Measurements from ENCODE around the gene RAD51B. TPM values are rescaled to one million over a fixed set of nuclear protein-coding genes. Genes with fewer than 3 reads are reported as not detected.
A peak's percentile ranks its signal among the peaks of the same experiment; 100 is the strongest.

Gene RAD51B
- total RNA-seq, 1 experiment from 2014 or later: 14.2 TPM

GRCh38 chr14:68160779-68161546 is 341.4 kb downstream of the RAD51B start:
- Mint-ChIP-seq H3K4me3 (no peak overlapping the region), H3K27me3 (ENCODE audit: low read depth) (no peaks in the 10 kb centered on the region), H3K9me3 (no peaks in the 10 kb centered on the region), H3K36me3 (no peaks in the 10 kb centered on the region), H3K27ac (peak overlapping the region; percentile 38; the same call in 1 of the 2 replicates), H3K4me1 (peaks cover 27% of the 10 kb centered on the region)
- ATAC-seq (peak; percentile 36; the same call in 1 of the 2 replicates), DNase-seq (ENCODE audit: low spot score) (no peak)
- TF ChIP-seq USF2 (CRISPR knock-in tag; IDR thresholded peaks at IDR 0.05) (0 out of 2 replicates have a peak, but pooled peaks have one; percentile 9), FOXP1 (CRISPR knock-in tag; IDR thresholded peaks at IDR 0.05; ENCODE audit: borderline replicate concordance) (no peak)
- POLR2A ChIA-PET: no interaction called here
- CTCF ChIA-PET: no interaction called here

GRCh38 chr14:68162887-68163286 is 343.3 kb downstream of the RAD51B start:
- no peak for TF ChIP-seq PRRX2 (CRISPR knock-in tag; IDR thresholded peaks at IDR 0.05)
- TF ChIP-seq MXD4 (CRISPR knock-in tag; IDR thresholded peaks at IDR 0.05; ENCODE audit: borderline replicate concordance): no peak
- TF ChIP-seq ZNF138 (CRISPR knock-in tag; conservative IDR thresholded peaks at IDR 0.05): no peak
- TF ChIP-seq ZNF423 (CRISPR knock-in tag; IDR thresholded peaks at IDR 0.05): no peak
- TF ChIP-seq FOXP1 (CRISPR knock-in tag; IDR thresholded peaks at IDR 0.05; ENCODE audit: borderline replicate concordance): no peak
- TF ChIP-seq OVOL2 (CRISPR knock-in tag; IDR thresholded peaks at IDR 0.05; ENCODE audit: borderline replicate concordance): no peak
- TF ChIP-seq ZNF512 (CRISPR knock-in tag; IDR thresholded peaks at IDR 0.05; ENCODE audit: borderline replicate concordance): no peak
- TF ChIP-seq ZNF219 (CRISPR knock-in tag; IDR thresholded peaks at IDR 0.05; ENCODE audit: borderline replicate concordance): no peak
- no peak for TF ChIP-seq NR1H2 (CRISPR knock-in tag; IDR thresholded peaks at IDR 0.05)
- no peak for TF ChIP-seq SMAD3 (CRISPR knock-in tag; IDR thresholded peaks at IDR 0.05; ENCODE audit: borderline replicate concordance)
- TF ChIP-seq NFYB (CRISPR knock-in tag; conservative IDR thresholded peaks at IDR 0.05; ENCODE audit: low read depth): no peak
- TF ChIP-seq TCF7 (CRISPR knock-in tag; IDR thresholded peaks at IDR 0.05; ENCODE audit: low read depth): no peak
- TF ChIP-seq CBFB (CRISPR knock-in tag; IDR thresholded peaks at IDR 0.05; ENCODE audit: low read depth): no peak
- ATAC-seq: no peak
- Mint-ChIP-seq H3K27ac (no peak overlapping the region), H3K4me3 (no peak overlapping the region), H3K4me1 (peaks cover 26% of the 10 kb centered on the region), H3K27me3 (ENCODE audit: low read depth) (no peaks in the 10 kb centered on the region), H3K9me3 (no peaks in the 10 kb centered on the region), H3K36me3 (no peaks in the 10 kb centered on the region)
- CTCF ChIA-PET: no interaction called here
- POLR2A ChIA-PET: no interaction called here
- DNase-seq (ENCODE audit: low spot score): no peak

- DNase-seq (ENCODE audit: low spot score): no peak
- ATAC-seq: no peak
- Mint-ChIP-seq H3K36me3 (no peaks in the 10 kb centered on the region), H3K4me3 (no peak overlapping the region), H3K27ac (peak overlapping the region; percentile 24; the same call in 1 of the 2 replicates), H3K4me1 (peaks cover 25% of the 10 kb centered on the region), H3K27me3 (ENCODE audit: low read depth) (no peaks in the 10 kb centered on the region), H3K9me3 (no peaks in the 10 kb centered on the region)
- POLR2A ChIA-PET: no interaction called here
- CTCF ChIA-PET: no interaction called here
- TF ChIP-seq RORB (CRISPR knock-in tag; IDR thresholded peaks at IDR 0.05) (no peak), E2F4 (CRISPR knock-in tag; IDR thresholded peaks at IDR 0.05; ENCODE audit: borderline replicate concordance, low read depth) (no peak), ESRRA (CRISPR knock-in tag; IDR thresholded peaks at IDR 0.05; ENCODE audit: borderline replicate concordance) (no peak), ZNF532 (CRISPR knock-in tag; IDR thresholded peaks at IDR 0.05; ENCODE audit: borderline replicate concordance) (no peak), ATF1 (CRISPR knock-in tag; IDR thresholded peaks at IDR 0.05) (no peak), USF1 (CRISPR knock-in tag; IDR thresholded peaks at IDR 0.05) (no peak), NR1H2 (CRISPR knock-in tag; IDR thresholded peaks at IDR 0.05) (no peak), FOXP1 (CRISPR knock-in tag; IDR thresholded peaks at IDR 0.05; ENCODE audit: borderline replicate concordance) (no peak), MAX (CRISPR knock-in tag; IDR thresholded peaks at IDR 0.05) (no peak), IRF1 (CRISPR knock-in tag; IDR thresholded peaks at IDR 0.05) (no peak)
Observed at GRCh38 chr14:68164711-68165113, 345.1 kb downstream of the RAD51B start.
